Subcutaneous abdominal adipose tissue (tissue), 5 donors: Measurements from ENCODE around the gene MSL3B.

Experiments
- H3K27ac ChIP-seq: one replicate; pipeline ENCODE4 v1.7.0; 2013; ENCODE audit warnings: low read depth, mild to moderate bottlenecking, inconsistent platforms, low read length, moderate library complexity
- H3K27me3 ChIP-seq, 5 donors: one replicate each; pipeline ENCODE4 v1.7.0; 2013; ENCODE audit warnings: low read length in 5 of 5, inconsistent platforms in 1 of 5; ENCODE audit not compliant: control insufficient read depth in 5 of 5, insufficient read depth in 4 of 5
- H3K36me3 ChIP-seq, 5 donors: one replicate each; pipeline ENCODE4 v1.7.0; 2013; ENCODE audit warnings: low read length in 5 of 5; ENCODE audit not compliant: control insufficient read depth in 5 of 5, insufficient read depth in 5 of 5
- H3K4me1 ChIP-seq, 5 donors: one replicate each; pipeline ENCODE4 v1.7.0; 2013; ENCODE audit warnings: low read length in 5 of 5, mild to moderate bottlenecking in 3 of 5, moderate library complexity in 1 of 5; ENCODE audit not compliant: control insufficient read depth in 5 of 5, insufficient read depth in 5 of 5
- H3K4me3 ChIP-seq, 5 donors: one replicate each; pipeline ENCODE4 v1.7.0; 2013; ENCODE audit warnings: low read length in 5 of 5, low read depth in 1 of 5
- H3K9ac ChIP-seq, 5 donors: one replicate each; pipeline ENCODE4 v1.7.0; 2013; ENCODE audit warnings: low read length in 5 of 5, mild to moderate bottlenecking in 4 of 5, moderate library complexity in 3 of 5
- H3K9me3 ChIP-seq, 5 donors: one replicate each; pipeline ENCODE4 v1.7.0; 2013; ENCODE audit warnings: low read length in 5 of 5; ENCODE audit not compliant: control insufficient read depth in 5 of 5
- donor health status: healthy.
- donor health status: healthy.
- donor health status: healthy.
- donor health status: healthy.
- donor health status: healthy.

The MSL3B gene

GRCh38 chr2:233819884-233820773, 48.1 kb downstream of the MSL3B start:
- Histone ChIP-seq H3K36me3 (no peaks in the 10 kb centered on the region), H3K27me3 (no peaks in the 10 kb centered on the region), H3K9me3 (peaks cover 0 to 3% (median 0%) of the 10 kb centered on the region in 5 donors), H3K4me1 (peaks cover 0 to 35% (median 17%) of the 10 kb centered on the region in 5 donors), H3K27ac (no peak overlapping the region), H3K4me3 (no peak overlapping the region), H3K9ac (no peak overlapping the region)

- Histone ChIP-seq H3K27me3 (no peaks in the 10 kb centered on the region), H3K9ac (no peak overlapping the region), H3K27ac (no peak overlapping the region), H3K4me1 (peaks cover 0 to 35% (median 17%) of the 10 kb centered on the region in 5 donors), H3K36me3 (no peaks in the 10 kb centered on the region), H3K4me3 (no peak overlapping the region), H3K9me3 (peaks cover 0 to 3% (median 0%) of the 10 kb centered on the region in 5 donors)
These were observed 49.3 kb downstream of the MSL3B start for GRCh38 chr2:233818639-233819621.

GRCh38 chr2:233817995-233818638, 50.1 kb downstream of the MSL3B start:
- Histone ChIP-seq H3K27ac (no peak overlapping the region), H3K4me1 (peaks cover 0 to 28% (median 17%) of the 10 kb centered on the region in 5 donors), H3K4me3 (no peak overlapping the region), H3K27me3 (no peaks in the 10 kb centered on the region), H3K36me3 (no peaks in the 10 kb centered on the region), H3K9me3 (peaks cover 0 to 3% (median 0%) of the 10 kb centered on the region in 5 donors), H3K9ac (no peak overlapping the region)

- peaks cover 0 to 3% (median 0%) of the 10 kb centered on the region in 5 donors for H3K9me3 ChIP-seq
- H3K36me3 ChIP-seq, result no peaks in the 10 kb centered on the region
- no peak overlapping the region for H3K27ac ChIP-seq
- no peak overlapping the region for H3K9ac ChIP-seq
- H3K4me1 ChIP-seq, result peaks cover 0 to 28% (median 17%) of the 10 kb centered on the region in 5 donors
- H3K27me3 ChIP-seq, result no peaks in the 10 kb centered on the region
- no peak overlapping the region for H3K4me3 ChIP-seq
These were observed 50.8 kb downstream of the MSL3B start for GRCh38 chr2:233817361-233817911.

DNA sequence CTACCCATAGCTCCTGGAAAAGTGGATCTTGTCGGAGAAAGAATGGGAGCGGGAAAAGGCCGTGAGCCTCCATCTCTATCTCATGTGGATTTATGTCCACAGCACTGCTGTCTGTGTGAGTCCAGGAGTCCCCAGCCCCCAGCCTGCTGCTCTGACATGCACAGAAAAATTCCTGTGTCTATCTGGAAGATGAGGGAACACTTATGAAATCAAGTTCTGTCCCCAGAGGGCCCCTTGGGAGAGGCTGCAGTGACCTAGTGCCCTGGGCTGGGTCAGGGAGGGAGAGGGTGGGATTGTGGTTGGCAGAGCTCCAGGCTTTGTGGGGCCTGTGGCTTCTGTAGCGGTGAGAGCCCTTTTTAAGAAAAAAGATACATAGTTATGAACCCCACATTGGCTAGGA, 51.4 kb downstream of the MSL3B start:
- H3K27me3 ChIP-seq, result peaks cover 0 to under 1% (median 0%) of the 10 kb centered on the region in 5 donors
- H3K27ac ChIP-seq, result no peak overlapping the region
- H3K4me3 ChIP-seq, result no peak overlapping the region
- no peak overlapping the region for H3K9ac ChIP-seq
- H3K36me3 ChIP-seq, result no peaks in the 10 kb centered on the region
- peaks cover 0 to 3% (median 0%) of the 10 kb centered on the region in 5 donors for H3K9me3 ChIP-seq
- peaks cover 0 to 28% (median 17%) of the 10 kb centered on the region in 5 donors for H3K4me1 ChIP-seq

DNA sequence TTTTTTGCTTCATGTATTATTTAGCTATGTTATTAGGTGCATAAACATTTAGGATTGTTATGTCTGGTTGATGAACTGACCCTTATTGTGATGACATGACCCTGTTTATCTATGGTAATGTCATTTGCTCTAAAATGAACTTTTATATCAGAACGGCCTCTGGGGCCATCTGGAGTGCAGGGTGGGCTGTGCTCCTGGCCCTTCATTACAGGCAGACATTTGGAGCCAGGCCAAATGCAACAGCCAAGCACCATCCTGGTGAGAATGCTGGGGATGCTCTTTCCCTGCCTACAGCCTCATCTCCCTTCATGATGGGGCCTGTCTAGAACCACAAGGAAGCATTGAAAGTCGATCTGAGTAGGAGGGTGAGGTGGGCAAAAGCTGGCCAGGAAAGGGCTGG, 51.9 kb downstream of the MSL3B start:
- H3K9me3 ChIP-seq, result peaks cover 0 to 3% (median 0%) of the 10 kb centered on the region in 5 donors
- no peak overlapping the region for H3K9ac ChIP-seq
- H3K36me3 ChIP-seq, result no peaks in the 10 kb centered on the region
- H3K27ac ChIP-seq, result no peak overlapping the region
- H3K4me1 ChIP-seq, result peaks cover 0 to 28% (median 17%) of the 10 kb centered on the region in 5 donors
- H3K27me3 ChIP-seq, result peaks cover 0 to 2% (median 0%) of the 10 kb centered on the region in 5 donors
- no peak overlapping the region for H3K4me3 ChIP-seq

- Histone ChIP-seq H3K9me3 (peaks cover 0 to 3% (median 0%) of the 10 kb centered on the region in 5 donors), H3K9ac (no peak overlapping the region), H3K27ac (no peak overlapping the region), H3K4me1 (peaks cover 0 to 28% (median 17%) of the 10 kb centered on the region in 5 donors), H3K4me3 (no peak overlapping the region), H3K36me3 (no peaks in the 10 kb centered on the region), H3K27me3 (peaks cover 0 to 2% (median 0%) of the 10 kb centered on the region in 5 donors)
These were observed 52.3 kb downstream of the MSL3B start for GRCh38 chr2:233815861-233816260.
